G401 (cell line): Measurements from ENCODE around the gene ATG16L2. TPM values are rescaled to one million over a fixed set of nuclear protein-coding genes. Genes with fewer than 3 reads are reported as not detected.
"Not testable (repeated sequence)": the region's sequence is repeated elsewhere in the genome, so short reads cannot be mapped to it uniquely, and the experiment has no call there.

Source experiments
- DNase-seq: peaks from one replicate; pipeline ENCODE4 v3.0.0-alpha.2; 2015; ENCODE audit warnings: low spot score
- in situ Hi-C: cut with HindIII; loops from 2 replicates; pipeline ENCODE4 v1.10.0; 2016; ENCODE audit warnings: low sequenced_read_pairs, mixed read lengths
- total RNA-seq: library from RNA; depleted of rRNA; stranded (reverse); fragments of >200 nt; shearing (Covaris generic); gene quantifications from 2 replicates; pipeline ENCODE4 v1.2.3, GENCODE V29; 2014

The ATG16L2 gene
- total RNA-seq, 1 experiment from 2014 or later = 11.6 TPM

- DNase-seq = peak; percentile 99
- in situ Hi-C loops = no loop called here
Measured at GRCh38 chr11:72793425-72794367, 20.5 kb upstream of the ATG16L2 start, which contains the start of gene STARD10. Gene STARD10 (minus strand): TSS chr11:72794047. CDS start chr11:72781181, 12,866 bp downstream.

GRCh38 chr11:72798361-72798760, 15.8 kb upstream of the ATG16L2 start:
- in situ Hi-C loops = no loop called here
- DNase-seq = no peak

- in situ Hi-C loops = no loop called here
- no peak for DNase-seq
Measured at GRCh38 chr11:72799441-72799840, 14.8 kb upstream of the ATG16L2 start.

GRCh38 chr11:72802822-72803221, 11.4 kb upstream of the ATG16L2 start:
- in situ Hi-C loops = no loop called here
- DNase-seq = no peak

- no peak for DNase-seq
- in situ Hi-C loops = no loop called here
Measured at GRCh38 chr11:72805216-72805615, 9.0 kb upstream of the ATG16L2 start.

GRCh38 chr11:72806378-72806777, 7.8 kb upstream of the ATG16L2 start:
- DNase-seq, in situ Hi-C loops: not testable (repeated sequence)

GRCh38 chr11:72807021-72807693, 7.1 kb upstream of the ATG16L2 start:
- no peak for DNase-seq
- in situ Hi-C loops = no loop called here

- no peak for DNase-seq
- in situ Hi-C loops = no loop called here
Measured at GRCh38 chr11:72807792-72808191, 6.4 kb upstream of the ATG16L2 start.

GRCh38 chr11:72808331-72808798, 5.8 kb upstream of the ATG16L2 start:
- in situ Hi-C loops = no loop called here
- DNase-seq = no peak

GRCh38 chr11:72811686-72812085, 2.5 kb upstream of the ATG16L2 start:
- in situ Hi-C loops, DNase-seq: not testable (repeated sequence)

- DNase-seq = no peak
- in situ Hi-C loops = no loop called here
Measured at GRCh38 chr11:72812604-72812966, 1.6 kb upstream of the ATG16L2 start.

GRCh38 chr11:72812967-72813739, 1.1 kb upstream of the ATG16L2 start:
- peak; percentile 53 for DNase-seq
- in situ Hi-C loops = no loop called here

GRCh38 chr11:72813740-72814285, 398 bp upstream of the ATG16L2 start:
- peak; percentile 83 for DNase-seq
- in situ Hi-C loops = no loop called here

- DNase-seq = no peak
- in situ Hi-C loops = no loop called here
Measured at GRCh38 chr11:72815110-72815618, 953 bp downstream of the ATG16L2 start.

GRCh38 chr11:72816404-72816990, 2.3 kb downstream of the ATG16L2 start:
- in situ Hi-C loops = no loop called here
- DNase-seq = no peak

- no peak for DNase-seq
- in situ Hi-C loops = no loop called here
Measured at GRCh38 chr11:72817966-72818365, 3.8 kb downstream of the ATG16L2 start.

GRCh38 chr11:72818971-72819370, 4.8 kb downstream of the ATG16L2 start:
- in situ Hi-C loops = no loop called here
- no peak for DNase-seq

GRCh38 chr11:72820439-72821139, 6.4 kb downstream of the ATG16L2 start:
- no peak for DNase-seq
- in situ Hi-C loops = no loop called here
